H1 (cell line): ENCODE results near the gene GNG8.

ENCODE experiments used
- EP300 ChIP-seq, 2 experiments: IDR thresholded peaks; 1 replicate in 1 of 2; 2 replicates in 1 of 2; pipeline ENCODE4 v1.6.1; 2011 to 2012; ENCODE audit warnings: low read depth in 2 of 2, low read length in 2 of 2, mild to moderate bottlenecking in 2 of 2, borderline replicate concordance in 1 of 2, inconsistent platforms in 1 of 2, moderate library complexity in 1 of 2
- GTF2F1 ChIP-seq: IDR thresholded peaks from 2 replicates; pipeline ENCODE4 v1.6.1; 2012; ENCODE audit warnings: low read depth, low read length, improper control_type of control experiment, borderline replicate concordance
- RFX5 ChIP-seq: IDR thresholded peaks from 2 replicates; pipeline ENCODE4 v1.6.1; 2011; ENCODE audit warnings: low read depth, low read length, improper control_type of control experiment, borderline replicate concordance
- TF ChIP-seq, protein P1 (sequence below), 3 experiments: IDR thresholded peaks; 1 replicate in 2 of 3; 2 replicates in 1 of 3; pipeline versions ENCODE4 v1.5.1 to v1.6.1; 2011; ENCODE audit warnings: low read length in 3 of 3, mild to moderate bottlenecking in 3 of 3, inconsistent platforms in 2 of 3, low read depth in 1 of 3, moderate library complexity in 1 of 3; ENCODE audit not compliant: insufficient read depth in 1 of 3; ENCODE audit errors: control extremely low read depth in 1 of 3

DNA sequence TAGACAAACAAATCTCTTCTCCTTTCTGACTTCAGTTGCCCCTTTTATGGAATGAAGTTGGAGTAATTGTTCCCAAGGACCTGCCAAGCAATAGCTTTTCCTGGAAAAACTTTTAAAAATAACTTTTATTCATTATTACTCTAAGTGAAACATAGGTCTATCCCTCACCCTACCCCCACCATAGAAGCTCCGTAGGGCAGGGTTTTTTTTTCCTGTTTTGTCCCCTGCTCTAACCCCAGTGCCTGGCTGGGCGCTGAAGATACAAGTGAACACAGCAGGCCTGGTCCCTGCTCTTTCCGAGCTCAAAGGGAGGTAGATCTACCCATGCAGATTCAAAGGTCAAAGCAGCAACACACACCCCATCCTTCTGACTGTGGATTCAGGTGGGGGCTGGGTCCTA is 8.7 kb upstream of the GNG8 start:
- TF ChIP-seq RFX5 (no peak), GTF2F1 (no peak), EP300 (IDR thresholded peaks at IDR 0.05; ENCODE audit: borderline replicate concordance in 1 of 2, low read depth in 2 of 2, low read length in 2 of 2) (no peak)
- TF ChIP-seq, protein P1, sequence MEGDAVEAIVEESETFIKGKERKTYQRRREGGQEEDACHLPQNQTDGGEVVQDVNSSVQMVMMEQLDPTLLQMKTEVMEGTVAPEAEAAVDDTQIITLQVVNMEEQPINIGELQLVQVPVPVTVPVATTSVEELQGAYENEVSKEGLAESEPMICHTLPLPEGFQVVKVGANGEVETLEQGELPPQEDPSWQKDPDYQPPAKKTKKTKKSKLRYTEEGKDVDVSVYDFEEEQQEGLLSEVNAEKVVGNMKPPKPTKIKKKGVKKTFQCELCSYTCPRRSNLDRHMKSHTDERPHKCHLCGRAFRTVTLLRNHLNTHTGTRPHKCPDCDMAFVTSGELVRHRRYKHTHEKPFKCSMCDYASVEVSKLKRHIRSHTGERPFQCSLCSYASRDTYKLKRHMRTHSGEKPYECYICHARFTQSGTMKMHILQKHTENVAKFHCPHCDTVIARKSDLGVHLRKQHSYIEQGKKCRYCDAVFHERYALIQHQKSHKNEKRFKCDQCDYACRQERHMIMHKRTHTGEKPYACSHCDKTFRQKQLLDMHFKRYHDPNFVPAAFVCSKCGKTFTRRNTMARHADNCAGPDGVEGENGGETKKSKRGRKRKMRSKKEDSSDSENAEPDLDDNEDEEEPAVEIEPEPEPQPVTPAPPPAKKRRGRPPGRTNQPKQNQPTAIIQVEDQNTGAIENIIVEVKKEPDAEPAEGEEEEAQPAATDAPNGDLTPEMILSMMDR (IDR thresholded peaks at IDR 0.05; ENCODE audit: control extremely low read depth in 1 of 3, insufficient read depth in 1 of 3, low read depth in 1 of 3, low read length in 3 of 3): no peak
